ENCODE results near the gene THAP7. TPM values are rescaled to one million over a fixed set of nuclear protein-coding genes. Genes with fewer than 3 reads are reported as not detected.
"Not testable (repeated sequence)": the region's sequence is repeated elsewhere in the genome, so short reads cannot be mapped to it uniquely, and the experiment has no call there.

THAP7 gene
- total RNA-seq, 2 experiments from 2014 or later, result 20.4 to 21.2 TPM

DNA sequence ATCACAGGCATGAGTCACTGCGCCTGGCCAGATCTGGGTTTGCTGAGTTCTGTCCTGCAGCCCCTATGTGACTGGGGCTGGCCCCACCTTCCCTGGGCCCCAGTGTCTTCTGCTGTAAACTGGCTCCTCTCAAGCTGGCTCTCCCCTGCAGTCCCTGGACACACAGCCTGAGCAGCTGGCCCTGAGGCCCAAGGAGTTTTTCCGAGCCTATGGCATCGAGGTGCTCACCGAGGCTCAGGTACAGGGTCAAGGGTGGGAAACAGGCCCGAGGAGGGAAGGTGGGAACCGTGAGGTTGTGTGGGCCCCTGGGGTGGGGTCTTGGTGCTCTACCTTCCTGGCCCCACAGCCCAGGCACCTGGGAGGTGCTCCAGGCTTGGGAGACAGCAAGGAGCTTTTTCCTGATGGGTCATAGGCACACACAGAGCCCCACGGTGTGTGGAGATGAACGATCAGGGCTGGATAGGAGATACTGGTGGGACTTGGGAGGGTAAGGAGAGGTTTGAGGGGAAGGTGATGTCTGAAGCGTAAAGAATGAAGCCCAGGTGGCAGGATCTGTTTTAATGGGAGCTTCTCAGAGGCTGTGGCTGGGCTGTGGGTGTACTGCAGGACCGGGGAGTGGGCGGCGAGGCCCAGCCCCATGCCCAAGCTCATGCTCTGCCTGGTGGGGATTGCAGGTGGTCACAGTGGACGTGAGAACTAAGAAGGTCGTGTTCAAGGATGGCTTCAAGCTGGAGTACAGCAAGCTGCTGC, 26.2 kb downstream of the THAP7 start:
- Mint-ChIP-seq H3K4me3 (no peak overlapping the region), H3K36me3 (ENCODE audit: low read depth) (no peaks in the 10 kb centered on the region), H3K27me3 (ENCODE audit: low read depth) (no peaks in the 10 kb centered on the region), H3K27ac (no peak overlapping the region), H3K4me1 (ENCODE audit: low read depth) (peaks cover 18% of the 10 kb centered on the region), H3K9me3 (peaks cover 11% of the 10 kb centered on the region)
- CTCF ChIA-PET, result no interaction called here
- intact Hi-C loops (cut with micrococcal nuclease), result no loop called here
- DNase-seq, result no peak

DNA sequence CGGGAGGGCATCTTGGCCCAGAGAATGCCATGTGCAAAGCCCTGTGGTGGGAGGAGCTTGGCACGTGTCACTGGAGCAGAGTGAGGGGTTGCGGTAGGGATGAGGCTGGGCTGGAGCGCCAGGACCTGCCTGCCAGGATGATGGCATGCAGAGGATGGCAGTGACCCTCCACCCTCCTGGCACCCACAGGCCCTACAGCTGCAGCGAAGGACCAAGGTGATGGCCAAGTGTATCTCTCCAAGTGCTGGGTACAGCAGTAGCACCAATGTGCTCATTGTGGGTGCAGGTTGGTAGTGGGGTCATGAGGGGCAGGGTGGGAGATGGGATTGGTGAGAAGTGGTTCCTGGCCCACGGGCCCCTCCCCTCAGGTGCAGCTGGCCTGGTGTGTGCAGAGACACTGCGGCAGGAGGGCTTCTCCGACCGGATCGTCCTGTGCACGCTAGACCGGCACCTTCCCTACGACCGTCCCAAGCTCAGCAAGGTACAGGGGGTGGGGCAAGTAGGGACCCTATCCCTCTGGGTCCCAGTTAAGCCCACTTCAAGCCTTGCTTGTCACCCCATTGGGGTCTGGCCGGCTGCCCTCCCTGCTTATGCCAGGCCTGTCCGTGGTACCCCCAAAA, 27.5 kb downstream of the THAP7 start:
- Mint-ChIP-seq H3K4me3 (no peak overlapping the region), H3K36me3 (ENCODE audit: low read depth) (no peaks in the 10 kb centered on the region), H3K27ac (no peak overlapping the region), H3K27me3 (ENCODE audit: low read depth) (no peaks in the 10 kb centered on the region), H3K4me1 (ENCODE audit: low read depth) (peaks cover 5% of the 10 kb centered on the region), H3K9me3 (peaks cover 11% of the 10 kb centered on the region)
- no peak for DNase-seq
- CTCF ChIA-PET, result no interaction called here
- intact Hi-C loops (cut with micrococcal nuclease), result no loop called here

DNA sequence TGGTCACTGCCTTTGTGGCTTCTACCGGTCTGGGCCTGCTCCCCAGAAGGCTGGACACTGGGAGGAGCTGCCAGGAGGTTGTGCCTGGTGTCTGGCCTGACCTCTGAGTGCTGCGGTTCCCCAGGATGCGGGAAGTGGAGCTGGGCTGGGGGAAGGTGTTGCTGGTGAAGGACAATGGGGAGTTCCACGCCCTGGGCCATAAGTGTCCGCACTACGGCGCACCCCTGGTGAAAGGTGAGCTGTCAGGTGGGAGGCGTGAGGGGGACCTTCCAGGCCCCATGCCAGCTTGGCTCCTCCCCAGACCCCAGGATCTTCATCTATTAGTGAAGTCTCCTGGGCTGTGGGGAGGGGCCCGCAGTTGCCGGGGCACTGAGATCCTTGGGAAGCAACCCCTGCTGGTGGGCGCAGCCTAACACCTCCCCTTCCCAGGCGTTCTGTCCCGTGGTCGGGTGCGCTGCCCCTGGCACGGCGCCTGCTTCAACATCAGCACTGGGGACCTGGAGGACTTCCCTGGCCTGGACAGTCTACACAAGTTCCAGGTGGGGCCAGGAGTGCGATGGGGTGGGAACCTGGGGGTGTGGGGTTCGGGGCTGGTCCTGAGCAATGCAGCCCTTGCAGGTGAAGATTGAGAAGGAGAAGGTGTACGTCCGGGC, 28.2 kb downstream of the THAP7 start:
- no peak for DNase-seq
- intact Hi-C loops (cut with micrococcal nuclease), result no loop called here
- no peaks in the 10 kb centered on the region for H3K27me3 Mint-ChIP-seq (ENCODE audit: low read depth)
- H3K4me3 Mint-ChIP-seq, result no peak overlapping the region
- CTCF ChIA-PET, result interaction anchor here (3.9 kb wide), 1 partner anchor 13 kb away, joined by 17 read pairs; no protein-coding TSS in a partner anchor
- H3K36me3 Mint-ChIP-seq (ENCODE audit: low read depth), result no peaks in the 10 kb centered on the region
- peaks cover 7% of the 10 kb centered on the region for H3K9me3 Mint-ChIP-seq
- no peak overlapping the region for H3K27ac Mint-ChIP-seq
- H3K4me1 Mint-ChIP-seq (ENCODE audit: low read depth), result no peaks in the 10 kb centered on the region

DNA sequence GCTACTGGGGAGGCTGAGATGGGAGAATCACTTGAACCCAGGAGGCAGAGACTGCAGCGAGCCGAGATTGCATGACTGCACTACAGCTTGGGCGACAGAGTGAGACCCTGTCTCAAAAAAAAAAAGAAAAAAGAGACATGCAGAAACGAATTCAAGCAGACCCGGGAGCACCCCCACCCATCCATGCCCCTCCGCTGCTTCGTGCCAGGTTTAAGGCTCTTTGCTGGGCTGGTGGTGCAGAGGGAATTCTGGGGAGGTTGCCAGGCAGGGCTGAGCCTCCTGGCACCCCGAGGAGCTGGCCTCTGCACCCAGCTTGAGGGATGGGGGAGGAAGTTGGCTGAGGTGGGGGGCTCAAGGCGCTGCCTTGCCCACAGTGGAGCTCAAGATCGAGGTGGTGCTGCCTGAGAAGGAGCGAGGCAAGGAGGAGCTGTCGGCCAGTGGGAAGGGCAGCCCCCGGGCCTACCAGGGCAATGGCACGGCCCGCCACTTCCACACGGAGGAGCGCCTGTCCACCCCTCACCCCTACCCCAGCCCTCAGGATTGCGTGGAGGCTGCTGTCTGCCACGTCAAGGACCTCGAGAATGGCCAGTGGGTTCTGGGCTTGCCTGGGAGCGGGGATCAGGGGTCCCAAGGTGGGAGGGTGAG, 28.9 kb downstream of the THAP7 start:
- DNase-seq, result no peak
- CTCF ChIA-PET, result interaction anchor here (3.9 kb wide), 1 partner anchor 12 kb away, joined by 17 read pairs; no protein-coding TSS in a partner anchor
- no peaks in the 10 kb centered on the region for H3K4me1 Mint-ChIP-seq (ENCODE audit: low read depth)
- intact Hi-C loops (cut with micrococcal nuclease), result no loop called here
- H3K4me3 Mint-ChIP-seq, result no peak overlapping the region
- H3K27ac Mint-ChIP-seq, result no peak overlapping the region
- no peaks in the 10 kb centered on the region for H3K36me3 Mint-ChIP-seq (ENCODE audit: low read depth)
- H3K9me3 Mint-ChIP-seq, result peaks cover under 1% of the 10 kb centered on the region
- H3K27me3 Mint-ChIP-seq (ENCODE audit: low read depth), result no peaks in the 10 kb centered on the region

DNA sequence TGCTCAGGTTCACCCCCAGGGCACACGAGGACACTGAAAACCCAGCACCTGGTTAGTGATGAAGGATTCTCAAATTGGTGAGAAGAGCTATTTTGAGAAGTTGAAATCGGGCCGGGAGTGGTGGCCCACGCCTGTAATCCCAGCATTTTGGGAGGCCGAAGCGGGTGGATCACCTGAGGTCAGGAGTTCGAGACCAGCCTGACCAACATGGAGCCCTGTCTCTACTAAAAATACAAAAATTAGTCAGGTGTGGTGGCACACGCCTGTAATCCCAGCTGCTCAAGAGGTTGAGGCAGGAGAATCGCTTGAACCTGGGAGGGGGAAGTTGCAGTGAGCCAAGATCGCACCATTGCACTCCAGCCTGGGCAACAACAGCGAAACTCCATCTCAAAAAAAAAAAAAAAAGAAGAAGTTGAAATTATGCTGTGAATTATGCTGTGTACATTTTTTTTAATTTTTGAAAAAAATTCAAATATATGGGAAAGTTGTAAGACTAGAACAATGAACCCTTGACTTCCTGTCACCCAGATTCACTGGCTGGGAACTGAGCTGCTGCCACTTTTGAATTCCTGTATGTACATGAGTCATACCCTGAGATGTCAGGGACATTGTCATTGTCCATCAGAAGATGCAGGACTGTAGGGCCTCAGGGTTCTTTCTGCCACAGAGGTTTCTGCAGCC, 29.8 kb downstream of the THAP7 start:
- H3K4me3 Mint-ChIP-seq; H3K27me3 Mint-ChIP-seq (ENCODE audit: low read depth); H3K4me1 Mint-ChIP-seq (ENCODE audit: low read depth); DNase-seq; H3K9me3 Mint-ChIP-seq; intact Hi-C loops (cut with micrococcal nuclease); H3K36me3 Mint-ChIP-seq (ENCODE audit: low read depth); H3K27ac Mint-ChIP-seq: not testable (repeated sequence)
- CTCF ChIA-PET, result interaction anchor here (3.9 kb wide), 1 partner anchor 11 kb away, joined by 17 read pairs; no protein-coding TSS in a partner anchor

DNA sequence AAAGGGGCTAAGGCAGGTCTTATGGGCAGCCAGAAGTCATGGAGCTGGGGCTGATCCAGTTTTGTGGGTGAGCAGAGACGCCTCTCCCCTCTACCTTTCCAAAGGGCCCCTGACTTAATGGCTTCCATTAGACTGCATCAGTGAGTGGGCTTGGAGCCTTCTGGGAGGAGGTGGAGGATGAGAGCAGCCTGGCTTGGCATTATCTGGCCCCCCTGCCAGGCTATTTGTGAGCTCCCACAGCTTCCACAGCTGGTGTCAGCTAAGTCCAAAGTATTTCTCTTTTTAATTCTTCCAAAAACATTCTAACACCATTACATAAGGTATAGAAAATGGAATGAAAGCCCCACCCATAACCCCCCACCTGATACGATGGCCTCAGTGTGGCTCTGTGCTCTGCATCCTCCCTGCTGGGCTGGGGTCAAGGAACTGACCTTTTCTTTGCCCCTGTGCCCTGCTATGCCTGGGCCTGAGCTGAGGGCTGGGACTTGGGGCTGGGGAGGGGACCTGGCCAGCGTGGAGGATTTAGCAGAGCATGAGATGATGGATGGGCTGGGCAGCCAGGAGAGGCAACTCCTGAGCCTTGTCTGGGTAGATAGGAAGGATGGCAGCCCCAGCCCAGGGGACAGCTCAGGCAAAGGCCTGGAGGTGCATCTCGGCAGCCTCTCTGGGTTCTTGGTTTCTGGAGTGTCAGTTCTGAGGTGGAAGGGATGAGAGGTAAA, 30.8 kb downstream of the THAP7 start:
- DNase-seq, result no peak
- Mint-ChIP-seq H3K27ac (no peak overlapping the region), H3K4me1 (ENCODE audit: low read depth) (no peaks in the 10 kb centered on the region), H3K36me3 (ENCODE audit: low read depth) (no peaks in the 10 kb centered on the region), H3K4me3 (no peak overlapping the region), H3K27me3 (ENCODE audit: low read depth) (no peaks in the 10 kb centered on the region), H3K9me3 (no peaks in the 10 kb centered on the region)
- CTCF ChIA-PET, result interaction anchor here (3.9 kb wide), 1 partner anchor 10 kb away, joined by 17 read pairs; no protein-coding TSS in a partner anchor
- intact Hi-C loops (cut with micrococcal nuclease), result no loop called here

DNA sequence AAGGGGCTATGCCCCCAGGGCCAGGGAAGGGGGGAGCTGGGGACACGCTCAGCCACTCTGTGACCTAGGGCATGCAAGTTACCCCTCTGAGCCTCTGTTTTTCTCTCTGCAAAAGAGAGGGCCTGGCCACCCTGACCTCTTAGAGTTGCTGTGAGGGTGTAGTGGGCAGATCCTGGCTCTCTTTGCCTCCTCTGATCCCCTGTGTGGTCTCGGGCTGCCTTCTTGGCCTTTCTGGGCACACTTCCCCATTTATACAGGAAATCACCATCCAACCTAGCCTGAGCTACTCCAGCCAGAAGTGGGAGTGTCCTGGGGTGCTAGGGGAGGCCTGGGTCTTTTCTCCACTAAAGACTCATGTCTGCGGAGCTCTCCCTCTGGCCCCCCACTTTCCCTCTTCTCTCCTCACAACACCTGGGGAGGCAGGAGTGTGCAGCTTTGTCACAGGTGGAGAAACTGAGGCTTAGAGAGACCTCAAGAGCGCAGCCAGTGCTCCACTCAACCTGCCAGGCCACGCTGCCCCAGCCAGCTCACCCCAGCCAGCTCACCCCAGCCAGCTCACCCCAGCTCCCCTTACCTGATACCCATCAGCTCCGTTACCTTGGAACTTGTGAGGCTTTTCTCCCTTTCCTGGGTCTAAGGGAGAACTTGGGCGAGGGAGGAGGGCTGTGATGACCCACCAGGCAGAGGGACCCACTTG, 33.5 kb downstream of the THAP7 start:
- Mint-ChIP-seq H3K36me3 (ENCODE audit: low read depth) (no peaks in the 10 kb centered on the region), H3K9me3 (no peaks in the 10 kb centered on the region), H3K27ac (no peak overlapping the region), H3K27me3 (ENCODE audit: low read depth) (peaks cover 2% of the 10 kb centered on the region), H3K4me3 (no peak overlapping the region), H3K4me1 (ENCODE audit: low read depth) (peaks cover 5% of the 10 kb centered on the region)
- intact Hi-C loops (cut with micrococcal nuclease), result loop anchor here (10.0 kb wide), 1 partner anchor 136 kb away; no protein-coding TSS in a partner anchor
- no peak for DNase-seq
- CTCF ChIA-PET, result no interaction called here

DNA sequence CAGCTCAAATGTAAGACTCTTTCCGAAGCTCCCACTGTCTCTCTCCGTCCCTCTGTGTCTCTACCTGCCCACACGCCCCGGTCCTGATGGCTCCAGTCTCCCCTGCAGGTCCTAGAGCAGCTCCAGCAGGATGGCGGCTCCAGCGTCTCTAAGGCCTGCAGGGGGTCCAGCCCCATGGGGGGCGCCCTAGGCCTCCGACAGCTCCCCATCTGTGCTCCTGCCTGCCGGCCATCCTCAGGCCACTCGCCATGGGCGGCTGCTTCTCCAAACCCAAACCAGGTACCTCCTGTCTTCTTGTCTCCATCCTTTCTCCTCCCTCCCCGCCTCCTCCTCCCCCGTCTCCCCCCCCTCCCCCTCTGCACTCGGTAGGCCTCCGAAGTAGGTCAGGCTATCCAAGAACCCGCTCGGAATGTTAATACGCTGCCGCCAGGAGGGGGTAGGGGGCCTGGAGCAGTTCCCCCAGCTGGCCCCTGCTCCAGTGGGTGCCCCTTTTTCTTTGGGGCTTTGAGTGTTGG, 34.2 kb downstream of the THAP7 start:
- H3K9me3 Mint-ChIP-seq, result no peaks in the 10 kb centered on the region
- no peak overlapping the region for H3K27ac Mint-ChIP-seq
- CTCF ChIA-PET, result no interaction called here
- H3K36me3 Mint-ChIP-seq (ENCODE audit: low read depth), result no peaks in the 10 kb centered on the region
- no peak overlapping the region for H3K4me3 Mint-ChIP-seq
- H3K4me1 Mint-ChIP-seq (ENCODE audit: low read depth), result peaks cover 5% of the 10 kb centered on the region
- intact Hi-C loops (cut with micrococcal nuclease), result loop anchor here (10.0 kb wide), 1 partner anchor 137 kb away; no protein-coding TSS in a partner anchor
- H3K27me3 Mint-ChIP-seq (ENCODE audit: low read depth), result peaks cover 2% of the 10 kb centered on the region
- DNase-seq, result no peak

DNA sequence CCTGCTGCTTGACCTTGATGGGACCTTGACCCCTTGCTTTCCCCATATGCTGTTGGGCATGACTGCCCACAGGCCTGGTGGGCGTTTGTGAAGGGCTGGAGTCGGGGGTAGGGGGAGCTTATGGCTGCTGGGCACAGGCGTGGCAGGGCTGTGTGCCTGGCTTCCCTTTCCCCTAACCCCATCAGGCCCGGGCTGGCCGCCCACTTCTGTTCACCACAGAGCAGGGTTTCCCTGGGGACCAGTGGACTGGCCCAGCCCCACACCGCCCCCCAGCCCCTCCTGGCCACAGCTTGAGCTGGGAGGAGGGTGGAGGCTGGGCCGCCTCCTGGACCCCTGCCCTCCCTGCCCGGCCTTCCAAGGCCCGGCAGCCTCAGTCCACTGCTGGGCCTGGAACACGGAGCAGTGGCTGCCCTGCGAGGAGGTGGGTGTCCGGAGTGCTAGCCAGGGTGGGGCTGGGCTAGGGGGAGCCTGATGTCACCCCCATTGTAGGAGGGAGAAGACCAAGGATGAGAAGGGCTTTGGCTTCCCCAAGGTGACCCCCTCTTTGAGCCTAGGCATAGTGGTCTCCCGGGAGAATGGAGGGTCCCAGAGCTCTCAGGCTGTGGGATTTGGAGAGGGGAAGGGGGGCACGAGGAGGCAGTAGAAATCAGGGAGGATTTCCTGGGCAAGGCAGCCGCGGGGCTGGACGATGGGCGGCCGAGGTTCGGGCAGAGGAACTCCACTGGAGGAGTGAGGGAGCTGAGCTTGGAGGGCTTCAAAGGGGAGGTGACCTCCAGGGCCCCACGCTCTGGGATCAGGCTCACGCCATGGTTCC, 34.8 kb downstream of the THAP7 start, which contains the start of gene AIFM3:
AIFM3 (plus strand) TSS at position 373 of the 814 bp plus-strand sequence. CDS start 690 bp downstream, outside the sequence.
- intact Hi-C loops (cut with micrococcal nuclease), result loop anchor here (10.0 kb wide), 1 partner anchor 138 kb away; no protein-coding TSS in a partner anchor
- Mint-ChIP-seq H3K4me3 (no peak within 1 kb of the TSS), H3K27ac (no peak within 1 kb of the TSS), H3K9me3 (no peaks in the 10 kb centered on the region), H3K36me3 (ENCODE audit: low read depth) (no peaks in the 10 kb centered on the region), H3K4me1 (ENCODE audit: low read depth) (peaks cover 5% of the 10 kb centered on the region), H3K27me3 (ENCODE audit: low read depth) (peaks cover 2% of the 10 kb centered on the region)
- CTCF ChIA-PET, result no interaction called here
- no peak for DNase-seq

All from activated naive CD4-positive, alpha-beta T cell treated with anti-CD3 and anti-CD28 coated beads for 36 hours (primary cell).